Endometrium (tissue), 2 donors: Measurements from ENCODE around the gene CCR3.

ENCODE experiments used
- FAIRE-seq: peaks from 2 replicates; lab custom pipeline; 2012; peaks lifted over from hg19 to GRCh38; lab: Jason Lieb, UNC
- donor health status: control.
- donor health status: control.

Gene CCR3

GRCh38 chr3:46272028-46272451 lies 29.8 kb downstream of the CCR3 start:
- no peak for FAIRE-seq

- no peak for FAIRE-seq
Observed at GRCh38 chr3:46276497-46277099, 34.3 kb downstream of the CCR3 start.

GRCh38 chr3:46277476-46277875 lies 35.2 kb downstream of the CCR3 start:
- FAIRE-seq = no peak

- no peak for FAIRE-seq
Observed at GRCh38 chr3:46278816-46279672, 36.8 kb downstream of the CCR3 start.

GRCh38 chr3:46280105-46280797 lies 38.0 kb downstream of the CCR3 start:
- no peak for FAIRE-seq

- no peak for FAIRE-seq
Observed at GRCh38 chr3:46281551-46281950, 39.3 kb downstream of the CCR3 start.

GRCh38 chr3:46282041-46282440 lies 39.8 kb downstream of the CCR3 start:
- no peak for FAIRE-seq

- no peak for FAIRE-seq
Observed at GRCh38 chr3:46282696-46283095, 40.4 kb downstream of the CCR3 start.

GRCh38 chr3:46283881-46284450 lies 41.7 kb downstream of the CCR3 start:
- no peak for FAIRE-seq

GRCh38 chr3:46284981-46285683 lies 42.9 kb downstream of the CCR3 start:
- FAIRE-seq = no peak

- FAIRE-seq = no peak
Observed at GRCh38 chr3:46285931-46286619, 43.8 kb downstream of the CCR3 start.

GRCh38 chr3:46286947-46287565 lies 44.8 kb downstream of the CCR3 start:
- no peak for FAIRE-seq

GRCh38 chr3:46289551-46289950 lies 47.3 kb downstream of the CCR3 start:
- FAIRE-seq = no peak

GRCh38 chr3:46289966-46290365 lies 47.7 kb downstream of the CCR3 start:
- FAIRE-seq = no peak

GRCh38 chr3:46291046-46291445 lies 48.8 kb downstream of the CCR3 start:
- no peak for FAIRE-seq

GRCh38 chr3:46293035-46293724 lies 50.9 kb downstream of the CCR3 start:
- FAIRE-seq = no peak

GRCh38 chr3:46293991-46294833 lies 52.0 kb downstream of the CCR3 start:
- FAIRE-seq = no peak

- FAIRE-seq = no peak
Observed at GRCh38 chr3:46296826-46297225, 54.6 kb downstream of the CCR3 start.

- no peak for FAIRE-seq
Observed at GRCh38 chr3:46297658-46298423, 55.6 kb downstream of the CCR3 start.
